ENCODE results near the gene GREB1.

GREB1 gene

DNA sequence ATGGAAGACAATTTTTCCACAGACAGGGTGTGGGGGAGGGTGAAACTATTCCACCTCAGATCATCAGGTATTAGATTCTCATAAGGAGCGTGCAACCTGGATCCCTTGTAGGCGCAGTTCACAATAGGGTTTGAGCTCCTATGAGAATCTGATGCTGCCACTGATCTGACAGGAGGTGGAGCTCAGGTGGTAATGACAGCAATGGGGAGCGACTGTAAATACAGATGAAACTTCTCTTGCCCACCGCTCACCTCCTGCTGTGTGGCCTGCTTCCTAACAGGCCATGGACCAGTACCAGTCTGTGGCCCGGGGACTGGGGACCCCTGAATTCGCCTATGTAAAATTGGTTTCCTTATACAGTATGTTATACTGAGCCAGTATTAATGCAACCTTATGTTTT, 40.6 kb upstream of the GREB1 start:
- no peak overlapping the region for H3K4me3 ChIP-seq (ENCODE audit: control insufficient read depth in 1 of 7, extremely low read depth in 1 of 7, insufficient read depth in 4 of 7, low read depth in 2 of 7, low read length in 6 of 7)
- no peaks in the 10 kb centered on the region for H3K36me3 ChIP-seq (ENCODE audit: control insufficient read depth in 4 of 4, insufficient read depth in 4 of 4, low read length in 3 of 4)
- no peaks in the 10 kb centered on the region for H3K4me1 ChIP-seq (ENCODE audit: control extremely low read depth in 1 of 4, control insufficient read depth in 4 of 4, insufficient read depth in 4 of 4, low read length in 3 of 4)
- peaks cover 3 to 36% (median 16%) of the 10 kb centered on the region in 5 experiments for H3K27me3 ChIP-seq (replicated peaks in 2 of 5; ENCODE audit: control insufficient read depth in 4 of 5, insufficient read depth in 5 of 5, low read length in 4 of 5)
- no peak overlapping the region for H3K27ac ChIP-seq (ENCODE audit: insufficient read depth in 1 of 2, low read depth in 1 of 2, low read length in 2 of 2, poor library complexity in 1 of 2, severe bottlenecking in 2 of 2)
- DNase-seq = no peak
- ChIA-PET CTCF (interaction anchor here (0.6 to 0.7 kb wide), 2 partner anchors 156 to 206 kb away, joined by 3 read pairs; no protein-coding TSS in a partner anchor), POLR2A (no interaction called here)
- 100% methylated on average over 4 of the region's 6 CpGs for WGBS (ENCODE audit: insufficient coverage)
- peaks cover 0 to 5% (median 2%) of the 10 kb centered on the region in 5 experiments for H3K9me3 ChIP-seq (ENCODE audit: control extremely low read depth in 1 of 5, control insufficient read depth in 4 of 5, insufficient read depth in 2 of 5, low read depth in 1 of 5, low read length in 4 of 5)

DNA sequence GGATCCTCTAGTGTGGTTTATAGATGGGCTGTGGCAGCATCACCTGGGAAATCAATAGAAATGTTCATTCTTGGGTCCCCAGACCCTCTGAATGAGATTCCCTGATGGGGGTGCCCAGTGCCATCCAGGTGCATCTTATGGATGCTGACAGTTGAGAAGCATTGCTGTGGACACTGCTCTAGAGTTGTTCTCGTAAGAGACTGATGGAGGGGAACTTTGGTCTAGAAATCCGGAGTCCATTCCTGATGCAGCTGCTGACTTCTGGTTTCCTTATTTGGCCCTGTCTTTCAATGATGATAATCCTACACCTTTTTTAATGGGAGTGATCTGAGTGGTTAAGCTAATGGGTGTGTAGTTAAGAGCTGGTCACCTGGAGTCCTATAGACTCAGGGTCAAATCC, 39.5 kb upstream of the GREB1 start:
- POLR2A ChIA-PET = no interaction called here
- peaks cover 3 to 38% (median 18%) of the 10 kb centered on the region in 5 experiments for H3K27me3 ChIP-seq (replicated peaks in 2 of 5; ENCODE audit: control insufficient read depth in 4 of 5, insufficient read depth in 5 of 5, low read length in 4 of 5)

DNA sequence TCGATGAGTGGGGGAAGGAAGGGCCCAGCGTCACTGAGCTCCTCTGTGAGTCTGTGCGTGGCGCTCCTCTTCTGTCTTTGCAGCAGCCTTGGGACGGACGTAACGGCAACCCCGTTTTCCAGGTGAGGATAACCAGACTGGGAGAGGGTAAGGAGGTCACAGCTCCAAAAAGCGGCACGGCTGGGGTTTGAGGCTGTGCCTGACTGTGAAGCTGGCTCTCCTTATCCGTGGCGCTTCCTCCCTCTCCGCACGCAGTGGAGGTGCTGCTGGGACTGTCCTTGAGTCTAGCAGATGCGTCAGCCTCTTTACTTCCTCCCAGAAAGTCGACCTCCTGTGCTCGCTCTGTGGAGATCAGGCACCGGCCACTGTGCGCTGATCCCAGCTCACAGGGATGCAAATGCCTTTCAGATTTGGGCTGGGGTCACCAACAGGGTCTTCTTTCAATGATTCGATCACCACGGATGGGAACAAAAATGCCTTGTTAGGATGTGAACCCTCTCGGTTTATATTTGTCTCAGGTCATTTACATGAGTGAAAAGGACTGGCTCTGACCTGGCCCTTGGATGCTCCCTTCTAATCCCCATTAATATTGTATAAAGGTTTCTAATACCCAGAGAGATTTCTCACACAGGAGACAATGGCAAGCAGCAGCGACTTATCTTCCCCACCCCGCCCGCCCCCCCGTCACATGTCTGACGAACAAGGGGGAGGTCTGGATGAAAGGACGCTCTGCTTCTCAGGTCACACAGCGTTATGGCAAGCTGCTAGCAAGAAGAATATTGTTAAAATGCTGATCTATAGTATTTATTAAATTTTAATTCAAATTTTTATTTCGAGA, 37.8 kb upstream of the GREB1 start:
- no peak for DNase-seq
- no peak overlapping the region for H3K27ac ChIP-seq (ENCODE audit: insufficient read depth in 1 of 2, low read depth in 1 of 2, low read length in 2 of 2, poor library complexity in 1 of 2, severe bottlenecking in 2 of 2)
- ChIA-PET CTCF (interaction anchor here (0.6 to 2.6 kb wide), 2 partner anchors 20 to 87 kb away, joined by 3 to 8 read pairs; no protein-coding TSS in a partner anchor), POLR2A (no interaction called here)
- H3K4me1 ChIP-seq (ENCODE audit: control extremely low read depth in 1 of 4, control insufficient read depth in 4 of 4, insufficient read depth in 4 of 4, low read length in 3 of 4) = no peaks in the 10 kb centered on the region
- H3K9me3 ChIP-seq (ENCODE audit: control extremely low read depth in 1 of 5, control insufficient read depth in 4 of 5, insufficient read depth in 2 of 5, low read depth in 1 of 5, low read length in 4 of 5) = no peaks in the 10 kb centered on the region
- H3K4me3 ChIP-seq (ENCODE audit: control insufficient read depth in 1 of 7, extremely low read depth in 1 of 7, insufficient read depth in 4 of 7, low read depth in 2 of 7, low read length in 6 of 7) = no peak overlapping the region
- 44% methylated on average over 18 of the region's 30 CpGs for WGBS (ENCODE audit: insufficient coverage)
- no peaks in the 10 kb centered on the region for H3K36me3 ChIP-seq (ENCODE audit: control insufficient read depth in 4 of 4, insufficient read depth in 4 of 4, low read length in 3 of 4)
- H3K27me3 ChIP-seq (replicated peaks in 2 of 5; ENCODE audit: control insufficient read depth in 4 of 5, insufficient read depth in 5 of 5, low read length in 4 of 5) = peaks cover 3 to 38% (median 18%) of the 10 kb centered on the region in 5 experiments

More for the DNA sequence above, 39.5 kb upstream of the GREB1 start:
- CTCF ChIA-PET = interaction anchor here (2.6 kb wide), 1 partner anchor 88 kb away, joined by 8 read pairs; no protein-coding TSS in a partner anchor
- no peak overlapping the region for H3K27ac ChIP-seq (ENCODE audit: insufficient read depth in 1 of 2, low read depth in 1 of 2, low read length in 2 of 2, poor library complexity in 1 of 2, severe bottlenecking in 2 of 2)
- WGBS (ENCODE audit: insufficient coverage) = 100% methylated on average over 1 of the region's 2 CpGs
- no peaks in the 10 kb centered on the region for H3K4me1 ChIP-seq (ENCODE audit: control extremely low read depth in 1 of 4, control insufficient read depth in 4 of 4, insufficient read depth in 4 of 4, low read length in 3 of 4)
- H3K36me3 ChIP-seq (ENCODE audit: control insufficient read depth in 4 of 4, insufficient read depth in 4 of 4, low read length in 3 of 4) = no peaks in the 10 kb centered on the region
- no peak overlapping the region for H3K4me3 ChIP-seq (ENCODE audit: control insufficient read depth in 1 of 7, extremely low read depth in 1 of 7, insufficient read depth in 4 of 7, low read depth in 2 of 7, low read length in 6 of 7)
- DNase-seq = no peak
- peaks cover 0 to 5% (median 2%) of the 10 kb centered on the region in 5 experiments for H3K9me3 ChIP-seq (ENCODE audit: control extremely low read depth in 1 of 5, control insufficient read depth in 4 of 5, insufficient read depth in 2 of 5, low read depth in 1 of 5, low read length in 4 of 5)

DNA sequence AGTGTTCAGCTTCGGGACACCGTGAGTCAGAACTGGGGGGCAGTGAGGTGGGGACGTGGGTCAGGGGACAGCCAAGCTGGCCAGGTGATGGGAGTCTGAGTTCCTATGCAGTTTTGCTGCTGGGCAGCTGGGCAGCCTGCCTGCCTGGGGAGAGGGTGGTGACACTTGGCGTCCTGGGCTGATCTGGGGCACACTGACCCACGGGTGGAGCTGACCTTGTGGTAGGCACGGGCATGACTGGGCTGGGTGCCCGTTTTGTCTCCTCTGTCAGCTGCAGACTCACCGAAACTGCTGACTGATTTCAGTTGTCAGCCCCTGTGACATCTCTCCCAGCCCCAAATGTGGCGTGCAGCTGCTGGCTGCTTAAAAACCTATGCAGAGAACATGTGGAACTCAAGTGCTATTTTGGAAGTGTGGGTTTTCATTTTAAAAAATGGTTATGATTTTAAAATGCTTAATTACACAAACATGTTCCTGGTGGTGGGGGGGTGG, 35.3 kb upstream of the GREB1 start:
- DNase-seq = no peak
- Histone ChIP-seq H3K27ac (ENCODE audit: insufficient read depth in 1 of 2, low read depth in 1 of 2, low read length in 2 of 2, poor library complexity in 1 of 2, severe bottlenecking in 2 of 2) (no peak overlapping the region), H3K4me1 (ENCODE audit: control extremely low read depth in 1 of 4, control insufficient read depth in 4 of 4, insufficient read depth in 4 of 4, low read length in 3 of 4) (no peaks in the 10 kb centered on the region), H3K4me3 (ENCODE audit: control insufficient read depth in 1 of 7, extremely low read depth in 1 of 7, insufficient read depth in 4 of 7, low read depth in 2 of 7, low read length in 6 of 7) (no peak overlapping the region), H3K27me3 (replicated peaks in 2 of 5; ENCODE audit: control insufficient read depth in 4 of 5, insufficient read depth in 5 of 5, low read length in 4 of 5) (peaks cover 3 to 21% (median 9%) of the 10 kb centered on the region in 5 experiments), H3K36me3 (ENCODE audit: control insufficient read depth in 4 of 4, insufficient read depth in 4 of 4, low read length in 3 of 4) (no peaks in the 10 kb centered on the region), H3K9me3 (ENCODE audit: control extremely low read depth in 1 of 5, control insufficient read depth in 4 of 5, insufficient read depth in 2 of 5, low read depth in 1 of 5, low read length in 4 of 5) (peaks cover 0 to 7% (median 2%) of the 10 kb centered on the region in 5 experiments)
- CTCF ChIA-PET = no interaction called here
- POLR2A ChIA-PET = no interaction called here
- 95% methylated on average over 7 of the region's 9 CpGs for WGBS (ENCODE audit: insufficient coverage)

DNA sequence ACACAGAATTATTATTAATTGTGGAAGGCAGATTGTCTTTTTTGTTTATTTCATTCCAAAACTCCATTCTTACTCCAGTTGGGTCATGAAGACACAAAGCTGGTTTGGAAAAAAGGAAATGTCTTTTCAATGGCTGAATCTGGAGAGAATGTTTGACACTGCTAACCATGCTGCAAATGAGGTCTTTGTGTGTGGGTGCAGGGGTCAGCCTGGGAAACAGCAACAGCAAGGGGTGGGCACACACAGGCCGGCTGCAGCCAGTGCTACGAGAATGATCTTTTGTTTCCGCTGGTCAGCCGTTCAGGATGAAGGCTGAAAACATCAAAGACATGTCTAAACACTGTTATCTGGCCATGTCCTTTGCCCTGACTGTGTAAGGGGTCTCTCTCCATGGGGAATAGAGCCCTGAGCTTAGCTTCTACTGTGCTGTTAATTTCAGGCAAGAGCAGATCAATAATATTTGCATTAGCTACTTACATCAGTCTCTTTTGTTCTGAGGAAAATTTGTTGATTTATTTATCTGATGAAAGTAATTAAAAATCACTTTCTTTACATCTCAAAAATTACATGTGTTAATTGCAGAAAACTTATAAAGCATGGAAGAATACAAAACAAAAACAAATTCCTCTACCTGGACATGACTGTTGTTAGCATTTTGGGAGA, 34.6 kb upstream of the GREB1 start:
- CTCF ChIA-PET = no interaction called here
- Histone ChIP-seq H3K9me3 (ENCODE audit: control extremely low read depth in 1 of 5, control insufficient read depth in 4 of 5, insufficient read depth in 2 of 5, low read depth in 1 of 5, low read length in 4 of 5) (peaks cover 0 to 11% (median 2%) of the 10 kb centered on the region in 5 experiments), H3K36me3 (ENCODE audit: control insufficient read depth in 4 of 4, insufficient read depth in 4 of 4, low read length in 3 of 4) (no peaks in the 10 kb centered on the region), H3K27me3 (replicated peaks in 2 of 5; ENCODE audit: control insufficient read depth in 4 of 5, insufficient read depth in 5 of 5, low read length in 4 of 5) (peaks cover 3 to 18% (median 7%) of the 10 kb centered on the region in 5 experiments), H3K4me1 (ENCODE audit: control extremely low read depth in 1 of 4, control insufficient read depth in 4 of 4, insufficient read depth in 4 of 4, low read length in 3 of 4) (no peaks in the 10 kb centered on the region), H3K4me3 (ENCODE audit: control insufficient read depth in 1 of 7, extremely low read depth in 1 of 7, insufficient read depth in 4 of 7, low read depth in 2 of 7, low read length in 6 of 7) (no peak overlapping the region), H3K27ac (ENCODE audit: insufficient read depth in 1 of 2, low read depth in 1 of 2, low read length in 2 of 2, poor library complexity in 1 of 2, severe bottlenecking in 2 of 2) (no peak overlapping the region)
- no peak for DNase-seq
- POLR2A ChIA-PET = no interaction called here
- 93% methylated on average over 3 of the region's 4 CpGs for WGBS (ENCODE audit: insufficient coverage)

DNA sequence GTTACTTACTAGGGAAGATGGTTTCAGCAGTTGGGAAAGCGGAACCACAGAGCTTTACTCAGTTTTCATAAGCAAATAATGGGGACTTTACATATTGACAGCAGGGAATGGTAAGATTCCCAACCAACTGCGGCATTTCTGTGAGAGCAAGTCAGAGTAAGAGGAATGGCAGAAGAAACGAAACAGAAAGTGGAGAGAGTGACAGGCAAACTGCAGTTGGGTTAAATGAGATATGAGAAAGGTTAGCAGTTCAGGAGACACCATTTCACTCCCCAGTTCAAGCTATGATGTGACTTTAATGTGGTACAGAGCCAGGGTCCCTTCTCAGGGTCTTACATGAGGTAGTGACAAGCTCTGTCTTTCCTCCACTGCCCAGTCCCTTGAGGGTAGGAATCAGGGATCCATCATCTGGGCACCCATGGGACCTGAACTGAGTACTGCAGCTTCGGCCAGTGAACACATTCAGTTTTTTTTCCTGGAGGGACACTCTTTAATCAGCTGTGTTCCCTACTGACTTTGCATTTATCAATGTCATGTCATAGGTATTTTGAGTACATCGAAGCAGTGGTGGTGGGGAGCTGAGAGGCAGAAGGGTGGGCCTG, 33.0 kb upstream of the GREB1 start:
- Histone ChIP-seq H3K4me3 (ENCODE audit: control insufficient read depth in 1 of 7, extremely low read depth in 1 of 7, insufficient read depth in 4 of 7, low read depth in 2 of 7, low read length in 6 of 7) (no peak overlapping the region), H3K36me3 (ENCODE audit: control insufficient read depth in 4 of 4, insufficient read depth in 4 of 4, low read length in 3 of 4) (no peaks in the 10 kb centered on the region)
- CTCF ChIA-PET = interaction anchor here (0.9 to 1.5 kb wide), 3 partner anchors 16 to 82 kb away, joined by 3 read pairs; no protein-coding TSS in a partner anchor

More for the DNA sequence above, 33.0 kb upstream of the GREB1 start:
- H3K4me1 ChIP-seq (ENCODE audit: control extremely low read depth in 1 of 4, control insufficient read depth in 4 of 4, insufficient read depth in 4 of 4, low read length in 3 of 4) = no peaks in the 10 kb centered on the region
- POLR2A ChIA-PET = no interaction called here
- no peak for DNase-seq
- H3K27me3 ChIP-seq (replicated peaks in 2 of 5; ENCODE audit: control insufficient read depth in 4 of 5, insufficient read depth in 5 of 5, low read length in 4 of 5) = peaks cover 1 to 10% (median 4%) of the 10 kb centered on the region in 5 experiments
- 85% methylated on average over 5 of the region's 5 CpGs for WGBS (ENCODE audit: insufficient coverage)
- H3K9me3 ChIP-seq (ENCODE audit: control extremely low read depth in 1 of 5, control insufficient read depth in 4 of 5, insufficient read depth in 2 of 5, low read depth in 1 of 5, low read length in 4 of 5) = peaks cover 0 to 15% (median 2%) of the 10 kb centered on the region in 5 experiments
- no peak overlapping the region for H3K27ac ChIP-seq (ENCODE audit: insufficient read depth in 1 of 2, low read depth in 1 of 2, low read length in 2 of 2, poor library complexity in 1 of 2, severe bottlenecking in 2 of 2)
